Posterior vena cava (tissue), 2 donors: ENCODE data around the gene TSHR. TPM values are rescaled to one million over a fixed set of nuclear protein-coding genes. Genes with fewer than 3 reads are reported as not detected.

Source experiments
- total RNA-seq, 2 donors: library from RNA; stranded (reverse); fragmentation: NEBNext Ultra II Directional; extraction: Animal tissue kit (Norgen Biotek cat#: 25700); gene quantifications; one replicate each; pipeline ENCODE4 v1.2.1, GENCODE V29; 2021
- donor health status: DM: yes; HTN: yes; CAD: no.
- donor health status: DM: yes; HTN: yes; CAD: no.

Gene TSHR
- total RNA-seq, 2 donors from 2014 or later, result 0.29 to 1.1 TPM

Other genes with a start within 250 kb of the TSHR start
- 10 to 100 TPM in 1 of 2 donors, 1 to 10 TPM in 1; 8.3 to 12.5 TPM for gene CEP128, start 13.9 kb upstream of the TSHR start, total RNA-seq